ENCODE results near the gene CDH20.
A peak's percentile ranks its signal among the peaks of the same experiment; 100 is the strongest.

The CDH20 gene

GRCh38 chr18:61432590-61432989 is 99.4 kb downstream of the CDH20 start:
- no peak for DNase-seq

- DNase-seq, result no peak
These were observed 101.9 kb downstream of the CDH20 start for GRCh38 chr18:61435064-61435652.

GRCh38 chr18:61443081-61443725 is 110.0 kb downstream of the CDH20 start:
- no peak for DNase-seq

GRCh38 chr18:61448316-61448715 is 115.1 kb downstream of the CDH20 start:
- no peak for DNase-seq

GRCh38 chr18:61459896-61460648 is 126.8 kb downstream of the CDH20 start:
- DNase-seq, result no peak

GRCh38 chr18:61464551-61465142 is 131.4 kb downstream of the CDH20 start:
- DNase-seq, result no peak

- DNase-seq, result no peak
These were observed 133.5 kb downstream of the CDH20 start for GRCh38 chr18:61466736-61467135.

GRCh38 chr18:61470031-61470674 is 136.9 kb downstream of the CDH20 start:
- no peak for DNase-seq

- no peak for DNase-seq
These were observed 138.3 kb downstream of the CDH20 start for GRCh38 chr18:61471541-61471940.

GRCh38 chr18:61471942-61472341 is 138.7 kb downstream of the CDH20 start:
- DNase-seq, result no peak

GRCh38 chr18:61474341-61474740 is 141.1 kb downstream of the CDH20 start:
- DNase-seq, result no peak

GRCh38 chr18:61474918-61475317 is 141.7 kb downstream of the CDH20 start:
- DNase-seq, result no peak

- DNase-seq, result no peak
These were observed 142.7 kb downstream of the CDH20 start for GRCh38 chr18:61475931-61476330.

GRCh38 chr18:61489334-61489733 is 156.1 kb downstream of the CDH20 start:
- no peak for DNase-seq

- no peak for DNase-seq
These were observed 163.1 kb downstream of the CDH20 start for GRCh38 chr18:61496374-61496773.

- no peak for DNase-seq
These were observed 164.2 kb downstream of the CDH20 start for GRCh38 chr18:61497422-61497821.

- peak; percentile 69 for DNase-seq
These were observed 169.2 kb downstream of the CDH20 start for GRCh38 chr18:61502472-61502871.

- no peak for DNase-seq
These were observed 170.5 kb downstream of the CDH20 start for GRCh38 chr18:61503688-61504087.

- DNase-seq, result no peak
These were observed 195.7 kb downstream of the CDH20 start for GRCh38 chr18:61528961-61529360.

GRCh38 chr18:61530681-61531080 is 197.5 kb downstream of the CDH20 start:
- no peak for DNase-seq

- DNase-seq, result no peak
These were observed 198.0 kb downstream of the CDH20 start for GRCh38 chr18:61531182-61531581.

GRCh38 chr18:61531891-61532290 is 198.7 kb downstream of the CDH20 start:
- no peak for DNase-seq

GRCh38 chr18:61535401-61535800 is 202.2 kb downstream of the CDH20 start:
- no peak for DNase-seq
